DND-41 (cell line): ENCODE measurements around the gene ADAM15.

Experiments used
- ATAC-seq: fragments of 200-7000 bp; cut with Tn5 transposase; 3 replicates; pipeline ENCODE4 v1.9.1; 2021; ENCODE audit warnings: low read depth; ENCODE audit not compliant: insufficient read depth
- DNase-seq: peaks from one replicate; pipeline ENCODE4 v3.0.0-alpha.2; 2020
- H2AFZ ChIP-seq: 2 replicates; pipeline ENCODE4 v1.6.0; 2012; ENCODE audit warnings: low read depth, low read length
- H3K27ac ChIP-seq: 2 replicates; pipeline ENCODE4 v1.5.1; 2012; ENCODE audit warnings: low read length, inconsistent platforms
- H3K27me3 ChIP-seq: fragments of 200-600 bp; sonication (generic); 2 replicates; pipeline ENCODE4 v1.6.0; 2012; ENCODE audit warnings: low read length, mild to moderate bottlenecking, inconsistent platforms; ENCODE audit not compliant: insufficient read depth, poor library complexity
- H3K36me3 ChIP-seq: 2 replicates; pipeline ENCODE4 v1.5.1; 2012; ENCODE audit warnings: low read length, inconsistent platforms; ENCODE audit not compliant: insufficient read depth
- H3K4me1 ChIP-seq: 2 replicates; pipeline ENCODE4 v1.5.1; 2012; ENCODE audit warnings: mild to moderate bottlenecking, low read length; ENCODE audit not compliant: insufficient read depth
- H3K4me2 ChIP-seq: 2 replicates; pipeline ENCODE4 v1.6.0; 2012; ENCODE audit warnings: mild to moderate bottlenecking, moderate library complexity, low read length, inconsistent platforms; ENCODE audit not compliant: insufficient read depth
- H3K4me3 ChIP-seq, 2 experiments: fragments of 200-600 bp in 1 of 2; shearing (Covaris generic) in 1 of 2; 2 replicates each; pipeline ENCODE4 v1.5.1; 2012 to 2016; ENCODE audit warnings: inconsistent platforms in 2 of 2, low read length in 2 of 2, mild to moderate bottlenecking in 2 of 2, low read depth in 1 of 2, moderate library complexity in 1 of 2
- H3K79me2 ChIP-seq: 2 replicates; pipeline ENCODE4 v1.6.0; 2012; ENCODE audit warnings: low read length, inconsistent platforms; ENCODE audit not compliant: insufficient read depth
- H3K9ac ChIP-seq: 2 replicates; pipeline ENCODE4 v1.6.0; 2012; ENCODE audit warnings: low read depth, mild to moderate bottlenecking, inconsistent platforms, low read length, moderate library complexity
- H3K9me3 ChIP-seq: 2 replicates; pipeline ENCODE4 v1.5.1; 2012; ENCODE audit warnings: low read length, moderate library complexity, mild to moderate bottlenecking, inconsistent platforms; ENCODE audit not compliant: insufficient read depth, severe bottlenecking
- H4K20me1 ChIP-seq: 2 replicates; pipeline ENCODE4 v1.6.0; 2012; ENCODE audit warnings: low read length; ENCODE audit not compliant: insufficient read depth
- CTCF ChIP-seq: IDR thresholded peaks from 2 replicates; pipeline ENCODE4 v1.5.1; 2012; ENCODE audit warnings: borderline replicate concordance, low read length, moderate library complexity, mild to moderate bottlenecking; ENCODE audit not compliant: poor library complexity, severe bottlenecking; ENCODE audit errors: extremely low read depth
- EZH2 ChIP-seq: IDR thresholded peaks from 3 replicates; pipeline ENCODE4 v1.6.1; 2012; ENCODE audit warnings: borderline replicate concordance, low read depth, mild to moderate bottlenecking, moderate library complexity, low read length, inconsistent platforms; ENCODE audit not compliant: severe bottlenecking

Gene ADAM15

GRCh38 chr1:155018617-155019348, 32.3 kb upstream of the ADAM15 start:
- TF ChIP-seq CTCF: no peak
- no peak for TF ChIP-seq EZH2
- no peak overlapping the region for H2AFZ ChIP-seq
- H3K9me3 ChIP-seq: no peaks in the 10 kb centered on the region
- H3K4me2 ChIP-seq: no peak overlapping the region
- H3K4me1 ChIP-seq: peaks cover 13% of the 10 kb centered on the region
- H3K79me2 ChIP-seq: no peaks in the 10 kb centered on the region
- peaks cover 47% of the 10 kb centered on the region for H4K20me1 ChIP-seq
- no peak overlapping the region for H3K9ac ChIP-seq
- DNase-seq: no peak
- H3K27me3 ChIP-seq: peaks cover 34% of the 10 kb centered on the region
- no peak for ATAC-seq
- no peak overlapping the region for H3K27ac ChIP-seq
- H3K4me3 ChIP-seq: no peak overlapping the region
- H3K36me3 ChIP-seq: no peaks in the 10 kb centered on the region

GRCh38 chr1:155019377-155020245, 31.5 kb upstream of the ADAM15 start:
- Histone ChIP-seq H3K9ac (no peak overlapping the region), H3K36me3 (no peaks in the 10 kb centered on the region), H2AFZ (no peak overlapping the region), H3K4me2 (no peak overlapping the region), H3K9me3 (no peaks in the 10 kb centered on the region), H3K27ac (no peak overlapping the region), H3K27me3 (peaks cover 34% of the 10 kb centered on the region), H3K4me1 (peaks cover 13% of the 10 kb centered on the region), H4K20me1 (peaks cover 41% of the 10 kb centered on the region), H3K79me2 (no peaks in the 10 kb centered on the region), H3K4me3 (no peak overlapping the region)
- no peak for TF ChIP-seq EZH2
- no peak for TF ChIP-seq CTCF
- ATAC-seq: no peak
- DNase-seq: no peak

GRCh38 chr1:155022136-155022926, 28.8 kb upstream of the ADAM15 start:
- Histone ChIP-seq H3K9me3 (no peaks in the 10 kb centered on the region), H3K9ac (no peak overlapping the region), H3K4me1 (peaks cover 7% of the 10 kb centered on the region), H2AFZ (no peak overlapping the region), H3K4me2 (no peak overlapping the region), H4K20me1 (peaks cover 21% of the 10 kb centered on the region), H3K36me3 (no peaks in the 10 kb centered on the region), H3K79me2 (no peaks in the 10 kb centered on the region), H3K27me3 (peaks cover 22% of the 10 kb centered on the region), H3K4me3 (no peak overlapping the region), H3K27ac (no peak overlapping the region)
- no peak for TF ChIP-seq EZH2
- no peak for TF ChIP-seq CTCF
- ATAC-seq: no peak
- DNase-seq: no peak
